Parathyroid adenoma (tissue), 2 donors: ENCODE measurements around the gene CHST14.

Experiments used
- H2AFZ ChIP-seq: fragments of 300-600 bp; sonication (generic); one replicate; pipeline ENCODE4 v1.7.0; 2017; ENCODE audit warnings: antibody characterized with exemption, mild to moderate bottlenecking
- H3K27ac ChIP-seq: fragments of 300-600 bp; sonication (generic); one replicate; pipeline ENCODE4 v1.7.0; 2017
- H3K27me3 ChIP-seq: fragments of 300-600 bp; sonication (generic); one replicate; pipeline ENCODE4 v1.7.0; 2017; ENCODE audit warnings: low read length; ENCODE audit not compliant: control insufficient read depth, insufficient read depth
- H3K36me3 ChIP-seq: fragments of 300-600 bp; sonication (generic); one replicate; pipeline ENCODE4 v1.7.0; 2017; ENCODE audit warnings: low read length; ENCODE audit not compliant: control insufficient read depth, insufficient read depth
- H3K4me1 ChIP-seq: fragments of 300-600 bp; sonication (generic); one replicate; pipeline ENCODE4 v1.7.0; 2017; ENCODE audit warnings: control low read depth
- H3K4me2 ChIP-seq: fragments of 300-600 bp; sonication (generic); one replicate; pipeline ENCODE4 v1.7.0; 2017; ENCODE audit warnings: low read length
- H3K4me3 ChIP-seq: fragments of 300-600 bp; sonication (generic); one replicate; pipeline ENCODE4 v1.7.0; 2017; ENCODE audit warnings: low read depth, low read length
- H3K79me2 ChIP-seq: fragments of 300-600 bp; sonication (generic); one replicate; pipeline ENCODE4 v1.7.0; 2017; ENCODE audit warnings: control low read depth
- H3K9ac ChIP-seq: fragments of 300-600 bp; sonication (generic); one replicate; pipeline ENCODE4 v1.7.0; 2017; ENCODE audit warnings: mild to moderate bottlenecking
- H3K9me3 ChIP-seq: fragments of 300-600 bp; sonication (generic); one replicate; pipeline ENCODE4 v1.7.0; 2017; ENCODE audit warnings: low read length; ENCODE audit not compliant: control insufficient read depth
- CTCF ChIP-seq: fragments of 300-600 bp; sonication (generic); IDR thresholded peaks from one replicate; pipeline ENCODE4 v1.7.0; 2017; ENCODE audit warnings: antibody characterized with exemption, mild to moderate bottlenecking
- donor health status: primary hyperparathyroidism.

CHST14 gene

GRCh38 chr15:40435023-40435709 lies 35.6 kb upstream of the CHST14 start:
- peak overlapping the region; percentile 70 for H2AFZ ChIP-seq
- H3K27me3 ChIP-seq: no peaks in the 10 kb centered on the region
- H3K9me3 ChIP-seq: no peaks in the 10 kb centered on the region
- no peak overlapping the region for H3K9ac ChIP-seq
- no peak for TF ChIP-seq CTCF
- no peaks in the 10 kb centered on the region for H3K36me3 ChIP-seq
- no peak overlapping the region for H3K4me3 ChIP-seq
- H3K27ac ChIP-seq: no peak overlapping the region
- no peak overlapping the region for H3K4me2 ChIP-seq
- H3K79me2 ChIP-seq: no peaks in the 10 kb centered on the region
- peaks cover 8% of the 10 kb centered on the region for H3K4me1 ChIP-seq

- peak overlapping the region; percentile 46 for H3K4me3 ChIP-seq
- H3K9ac ChIP-seq: no peak overlapping the region
These were observed 35.1 kb upstream of the CHST14 start for GRCh38 chr15:40435710-40436089.

GRCh38 chr15:40436116-40436891 lies 34.5 kb upstream of the CHST14 start:
- Histone ChIP-seq H3K9ac (no peak overlapping the region), H3K27me3 (no peaks in the 10 kb centered on the region), H3K36me3 (no peaks in the 10 kb centered on the region), H2AFZ (peak overlapping the region; percentile 70), H3K4me1 (peaks cover 8% of the 10 kb centered on the region), H3K9me3 (no peaks in the 10 kb centered on the region), H3K79me2 (no peaks in the 10 kb centered on the region), H3K4me2 (peak overlapping the region; percentile 76), H3K4me3 (peak overlapping the region; percentile 46), H3K27ac (no peak overlapping the region)
- no peak for TF ChIP-seq CTCF

More at GRCh38 chr15:40435710-40436089, 35.1 kb upstream of the CHST14 start:
- no peak overlapping the region for H3K27ac ChIP-seq
- no peaks in the 10 kb centered on the region for H3K36me3 ChIP-seq
- no peaks in the 10 kb centered on the region for H3K27me3 ChIP-seq
- H3K9me3 ChIP-seq: no peaks in the 10 kb centered on the region
- TF ChIP-seq CTCF: no peak
- no peaks in the 10 kb centered on the region for H3K79me2 ChIP-seq
- peak overlapping the region; percentile 76 for H3K4me2 ChIP-seq
- peak overlapping the region; percentile 70 for H2AFZ ChIP-seq
- H3K4me1 ChIP-seq: peaks cover 8% of the 10 kb centered on the region

GRCh38 chr15:40436892-40437751 lies 33.7 kb upstream of the CHST14 start:
- Histone ChIP-seq H3K4me2 (peak overlapping the region; percentile 76), H3K4me3 (no peak overlapping the region), H3K27me3 (no peaks in the 10 kb centered on the region), H3K9ac (no peak overlapping the region), H3K4me1 (peaks cover 8% of the 10 kb centered on the region), H3K36me3 (no peaks in the 10 kb centered on the region), H2AFZ (peak overlapping the region; percentile 70), H3K9me3 (no peaks in the 10 kb centered on the region), H3K27ac (no peak overlapping the region), H3K79me2 (no peaks in the 10 kb centered on the region)
- TF ChIP-seq CTCF: no peak
